Smooth muscle cell (in vitro differentiated cells): ENCODE results near the gene DYNLT4. TPM values are rescaled to one million over a fixed set of nuclear protein-coding genes. Genes with fewer than 3 reads are reported as not detected.

Experiments
- DNase-seq: peaks from one replicate; lab custom pipeline; 2025; ENCODE audit not compliant: unreplicated experiment; lab: John Stamatoyannopoulos, UW
- H2AFZ ChIP-seq: fragments of 200-600 bp; sonication (generic); 2 replicates; pipeline ENCODE4 v1.6.0; 2016; ENCODE audit warnings: antibody characterized with exemption, low read depth, mild to moderate bottlenecking
- H3F3A ChIP-seq: fragments of 200-600 bp; sonication (generic); 2 replicates; pipeline ENCODE4 v1.6.0; 2017; ENCODE audit warnings: antibody characterized with exemption, low read depth
- H3K27ac ChIP-seq: fragments of 200-600 bp; sonication (generic); 2 replicates; pipeline ENCODE4 v1.5.1; 2016; ENCODE audit warnings: low read depth, mild to moderate bottlenecking
- H3K27me3 ChIP-seq: fragments of 200-600 bp; sonication (generic); 2 replicates; pipeline ENCODE4 v1.6.1; 2016; ENCODE audit warnings: low read depth, mild to moderate bottlenecking
- H3K36me3 ChIP-seq: fragments of 200-600 bp; sonication (generic); 2 replicates; pipeline ENCODE4 v1.5.1; 2016; ENCODE audit warnings: low read depth
- H3K4me1 ChIP-seq: fragments of 200-600 bp; sonication (generic); 2 replicates; pipeline ENCODE4 v1.5.1; 2016; ENCODE audit warnings: low read depth
- H3K4me2 ChIP-seq: fragments of 200-600 bp; sonication (generic); 2 replicates; pipeline ENCODE4 v1.6.0; 2016; ENCODE audit warnings: mild to moderate bottlenecking
- H3K4me3 ChIP-seq: fragments of 200-600 bp; sonication (generic); 2 replicates; pipeline ENCODE4 v1.5.1; 2016; ENCODE audit warnings: mild to moderate bottlenecking
- H3K79me2 ChIP-seq: fragments of 200-600 bp; sonication (generic); 2 replicates; pipeline ENCODE4 v1.6.0; 2016; ENCODE audit warnings: low read depth, mild to moderate bottlenecking
- H3K9ac ChIP-seq: fragments of 200-600 bp; sonication (generic); 2 replicates; pipeline ENCODE4 v1.6.0; 2016; ENCODE audit warnings: low read depth
- H3K9me3 ChIP-seq: fragments of 200-600 bp; sonication (generic); replicated peaks from 2 replicates; pipeline ENCODE4 v1.5.1; 2016; ENCODE audit warnings: low read depth
- H4K20me1 ChIP-seq: fragments of 200-600 bp; sonication (generic); 2 replicates; pipeline ENCODE4 v1.6.0; 2016; ENCODE audit warnings: low read depth
- WGBS: methylation state at CpG from one replicate; pipeline ENCODE4 v1.1.7; 2016; ENCODE audit warnings: low lambda C conversion rate; 5-methylcytosine and 5-hydroxymethylcytosine counted together
- polyA plus RNA-seq: library from polyadenylated mRNA; unstranded; fragments of >200 nt; fragmentation: Nextera tagmentation; extraction: Ambion mirVana; gene quantifications from 2 replicates; pipeline ENCODE4 v1.2.1, GENCODE V29; 2016
- total RNA-seq: library from RNA; depleted of rRNA; stranded (reverse); fragments of >200 nt; gene quantifications from 2 replicates; pipeline ENCODE4 v1.2.3, GENCODE V29; 2014
- TF ChIP-seq, protein P1 (sequence below): fragments of 200-600 bp; sonication (generic); IDR thresholded peaks from 2 replicates; pipeline ENCODE4 v1.5.1; 2017; ENCODE audit warnings: borderline replicate concordance, mild to moderate bottlenecking, antibody characterized with exemption; ENCODE audit not compliant: insufficient read depth, poor library complexity, severe bottlenecking

Gene DYNLT4
- total and polyA plus RNA-seq, 2 experiments from 2014 or later: 1.6 to 2.0 TPM

DNA sequence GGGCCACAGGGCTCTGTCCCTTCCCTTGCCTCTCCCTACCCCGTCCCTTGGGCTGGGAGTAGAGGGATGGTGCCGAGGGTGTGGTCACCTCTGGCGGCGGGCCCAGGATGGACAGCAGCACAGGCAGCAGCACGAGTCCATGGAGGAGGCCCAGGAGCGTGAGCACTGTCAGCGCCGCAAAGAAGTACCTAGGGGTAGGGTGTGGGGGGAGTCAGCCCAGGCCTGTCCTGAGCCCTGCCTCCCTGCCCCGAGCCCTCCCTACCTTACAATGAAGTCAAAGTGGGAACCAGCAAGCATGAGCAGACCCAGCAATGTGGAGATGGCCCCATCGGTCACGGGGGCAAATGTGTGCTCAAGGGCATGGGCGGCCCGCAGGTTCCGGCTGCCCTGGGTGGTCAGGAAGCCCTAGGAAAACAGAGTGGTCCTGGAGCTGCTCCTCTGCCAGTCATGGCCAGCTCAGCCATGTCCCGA, 15.9 kb upstream of the DYNLT4 start:
- H3K9me3 ChIP-seq: no peaks in the 10 kb centered on the region
- peaks cover 3% of the 10 kb centered on the region for H3F3A ChIP-seq
- H3K79me2 ChIP-seq: no peaks in the 10 kb centered on the region
- H3K36me3 ChIP-seq: no peaks in the 10 kb centered on the region
- H3K9ac ChIP-seq: no peak overlapping the region
- H3K4me3 ChIP-seq: no peak overlapping the region
- DNase-seq: no peak
- H3K4me1 ChIP-seq: peaks cover 15% of the 10 kb centered on the region
- no peak overlapping the region for H2AFZ ChIP-seq
- no peaks in the 10 kb centered on the region for H4K20me1 ChIP-seq
- WGBS: 96% methylated on average over 15 of the region's 15 CpGs
- no peak overlapping the region for H3K27ac ChIP-seq
- TF ChIP-seq, protein P1, sequence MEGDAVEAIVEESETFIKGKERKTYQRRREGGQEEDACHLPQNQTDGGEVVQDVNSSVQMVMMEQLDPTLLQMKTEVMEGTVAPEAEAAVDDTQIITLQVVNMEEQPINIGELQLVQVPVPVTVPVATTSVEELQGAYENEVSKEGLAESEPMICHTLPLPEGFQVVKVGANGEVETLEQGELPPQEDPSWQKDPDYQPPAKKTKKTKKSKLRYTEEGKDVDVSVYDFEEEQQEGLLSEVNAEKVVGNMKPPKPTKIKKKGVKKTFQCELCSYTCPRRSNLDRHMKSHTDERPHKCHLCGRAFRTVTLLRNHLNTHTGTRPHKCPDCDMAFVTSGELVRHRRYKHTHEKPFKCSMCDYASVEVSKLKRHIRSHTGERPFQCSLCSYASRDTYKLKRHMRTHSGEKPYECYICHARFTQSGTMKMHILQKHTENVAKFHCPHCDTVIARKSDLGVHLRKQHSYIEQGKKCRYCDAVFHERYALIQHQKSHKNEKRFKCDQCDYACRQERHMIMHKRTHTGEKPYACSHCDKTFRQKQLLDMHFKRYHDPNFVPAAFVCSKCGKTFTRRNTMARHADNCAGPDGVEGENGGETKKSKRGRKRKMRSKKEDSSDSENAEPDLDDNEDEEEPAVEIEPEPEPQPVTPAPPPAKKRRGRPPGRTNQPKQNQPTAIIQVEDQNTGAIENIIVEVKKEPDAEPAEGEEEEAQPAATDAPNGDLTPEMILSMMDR: no peak
- H3K4me2 ChIP-seq: no peak overlapping the region
- no peaks in the 10 kb centered on the region for H3K27me3 ChIP-seq

DNA sequence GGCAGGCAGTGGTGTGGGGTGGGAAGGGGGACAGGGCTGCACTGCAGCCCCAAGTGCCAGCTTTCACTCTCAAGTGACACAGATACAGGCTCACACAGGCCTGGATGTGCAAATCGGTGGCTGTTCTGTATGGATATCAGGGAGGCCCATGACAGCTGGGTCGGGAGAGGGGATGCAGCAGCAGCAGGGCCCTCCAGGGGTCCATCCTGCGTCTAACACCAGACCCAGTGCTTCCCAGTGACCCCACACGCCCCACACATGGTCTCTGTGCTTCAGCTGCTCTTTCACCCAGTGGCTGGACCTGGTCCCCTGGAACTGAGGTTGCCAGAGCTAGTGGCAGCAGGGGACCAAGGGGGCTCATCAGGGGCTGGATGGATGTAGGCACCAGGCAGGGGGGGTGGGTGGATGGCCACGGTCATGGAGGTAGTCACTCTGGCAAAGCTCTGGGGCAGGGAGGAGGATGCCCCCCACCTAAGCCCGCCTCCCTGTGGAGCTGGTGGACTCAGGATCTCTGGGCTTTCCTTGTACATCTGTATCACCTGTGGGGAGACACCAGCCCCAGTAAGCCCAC, 15.1 kb upstream of the DYNLT4 start:
- WGBS: 84% methylated on average over 6 of the region's 6 CpGs
- H3K27me3 ChIP-seq: no peaks in the 10 kb centered on the region
- DNase-seq: no peak
- H4K20me1 ChIP-seq: no peaks in the 10 kb centered on the region
- H3K4me1 ChIP-seq: peaks cover 15% of the 10 kb centered on the region
- TF ChIP-seq, protein P1: no peak
- H3K4me3 ChIP-seq: no peak overlapping the region
- peaks cover 11% of the 10 kb centered on the region for H3F3A ChIP-seq
- H2AFZ ChIP-seq: no peak overlapping the region
- H3K9ac ChIP-seq: no peak overlapping the region
- H3K27ac ChIP-seq: no peak overlapping the region
- H3K4me2 ChIP-seq: no peak overlapping the region
- no peaks in the 10 kb centered on the region for H3K36me3 ChIP-seq
- no peaks in the 10 kb centered on the region for H3K9me3 ChIP-seq
- no peaks in the 10 kb centered on the region for H3K79me2 ChIP-seq

DNA sequence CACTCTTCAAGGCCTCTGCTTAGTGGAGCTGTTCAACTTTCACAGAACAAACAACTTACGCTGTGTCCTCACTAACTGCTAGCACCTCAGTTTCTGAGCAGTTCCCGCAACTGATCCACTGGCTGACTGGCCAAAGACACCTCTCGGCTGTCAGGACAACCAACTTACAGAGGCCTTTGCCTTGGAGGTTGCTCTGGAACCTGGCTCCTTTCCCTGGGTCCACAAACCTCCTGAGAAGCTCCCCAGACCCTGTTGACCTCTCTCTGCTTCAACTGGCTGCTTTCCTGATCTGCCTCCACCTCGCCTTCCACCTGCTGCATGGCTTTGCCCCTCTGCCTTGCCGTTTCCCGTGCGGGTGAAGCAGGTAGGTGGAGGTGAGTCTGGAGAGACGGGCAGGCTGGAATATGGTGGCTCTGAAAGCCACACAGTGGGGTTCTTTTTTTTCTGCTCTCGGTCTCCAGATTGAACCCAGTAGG, 14.1 kb upstream of the DYNLT4 start:
- 94% methylated on average over 9 of the region's 9 CpGs for WGBS

More for the DNA sequence above, 14.1 kb upstream of the DYNLT4 start:
- Histone ChIP-seq H3K36me3 (no peaks in the 10 kb centered on the region), H3K9me3 (no peaks in the 10 kb centered on the region), H3K27me3 (no peaks in the 10 kb centered on the region), H4K20me1 (no peaks in the 10 kb centered on the region), H3F3A (peaks cover 11% of the 10 kb centered on the region), H3K9ac (no peak overlapping the region), H3K27ac (no peak overlapping the region), H3K4me1 (peaks cover 15% of the 10 kb centered on the region), H2AFZ (no peak overlapping the region), H3K4me2 (no peak overlapping the region), H3K79me2 (no peaks in the 10 kb centered on the region), H3K4me3 (no peak overlapping the region)
- TF ChIP-seq, protein P1: no peak
- no peak for DNase-seq
